ENCODE measurements around the gene CT45A3.
"Not testable (repeated sequence)": the region's sequence is repeated elsewhere in the genome, so short reads cannot be mapped to it uniquely, and the experiment has no call there.

The CT45A3 gene, protein sequence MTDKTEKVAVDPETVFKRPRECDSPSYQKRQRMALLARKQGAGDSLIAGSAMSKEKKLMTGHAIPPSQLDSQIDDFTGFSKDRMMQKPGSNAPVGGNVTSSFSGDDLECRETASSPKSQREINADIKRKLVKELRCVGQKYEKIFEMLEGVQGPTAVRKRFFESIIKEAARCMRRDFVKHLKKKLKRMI

DNA sequence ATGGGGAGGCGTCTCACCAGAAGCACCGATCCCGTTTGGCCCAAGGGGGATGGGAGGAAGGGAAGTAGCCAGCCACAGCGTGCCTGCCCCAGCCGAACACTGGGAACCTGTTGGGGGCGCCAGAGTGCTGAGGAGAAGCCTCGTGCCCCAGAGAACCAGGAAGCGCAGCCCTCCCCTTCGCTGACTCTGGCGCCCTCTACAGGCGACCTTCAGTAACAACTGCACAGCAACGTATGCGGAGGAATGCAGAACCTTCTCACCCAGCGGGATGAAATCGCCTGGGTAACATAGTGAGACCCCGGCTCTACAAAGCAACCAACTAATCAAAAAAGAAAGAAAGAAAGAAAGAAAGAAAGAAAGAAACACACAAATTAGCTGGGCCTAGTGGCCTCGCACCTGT lies at the start of gene CT45A3:
CT45A3 (minus strand) TSS at position 101 of the 400 bp plus-strand sequence. CDS start 3,747 bp downstream, outside the sequence.
- not testable (repeated sequence) for DNase-seq

DNA sequence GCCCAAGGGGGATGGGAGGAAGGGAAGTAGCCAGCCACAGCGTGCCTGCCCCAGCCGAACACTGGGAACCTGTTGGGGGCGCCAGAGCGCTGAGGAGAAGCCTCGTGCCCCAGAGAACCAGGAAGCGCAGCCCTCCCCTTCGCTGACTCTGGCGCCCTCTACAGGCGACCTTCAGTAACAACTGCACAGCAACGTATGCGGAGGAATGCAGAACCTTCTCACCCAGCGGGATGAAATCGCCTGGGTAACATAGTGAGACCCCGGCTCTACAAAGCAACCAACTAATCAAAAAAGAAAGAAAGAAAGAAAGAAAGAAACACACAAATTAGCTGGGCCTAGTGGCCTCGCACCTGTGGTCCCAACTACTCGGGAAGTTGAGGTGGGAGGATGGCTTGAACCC lies 34.7 kb upstream of the CT45A3 start, which contains the start of gene CT45A6:
CT45A6 (minus strand) TSS at position 101 of the 400 bp plus-strand sequence. CDS start 3,794 bp downstream, outside the sequence.
- DNase-seq: not testable (repeated sequence)

DNA sequence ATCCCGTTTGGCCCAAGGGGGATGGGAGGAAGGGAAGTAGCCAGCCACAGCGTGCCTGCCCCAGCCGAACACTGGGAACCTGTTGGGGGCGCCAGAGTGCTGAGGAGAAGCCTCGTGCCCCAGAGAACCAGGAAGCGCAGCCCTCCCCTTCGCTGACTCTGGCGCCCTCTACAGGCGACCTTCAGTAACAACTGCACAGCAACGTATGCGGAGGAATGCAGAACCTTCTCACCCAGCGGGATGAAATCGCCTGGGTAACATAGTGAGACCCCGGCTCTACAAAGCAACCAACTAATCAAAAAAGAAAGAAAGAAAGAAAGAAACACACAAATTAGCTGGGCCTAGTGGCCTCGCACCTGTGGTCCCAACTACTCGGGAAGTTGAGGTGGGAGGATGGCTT lies 17.4 kb upstream of the CT45A3 start, which contains the start of gene CT45A5:
CT45A5 (minus strand) TSS at position 101 of the 400 bp plus-strand sequence. CDS start 3,774 bp downstream, outside the sequence.
- DNase-seq: not testable (repeated sequence)

DNA sequence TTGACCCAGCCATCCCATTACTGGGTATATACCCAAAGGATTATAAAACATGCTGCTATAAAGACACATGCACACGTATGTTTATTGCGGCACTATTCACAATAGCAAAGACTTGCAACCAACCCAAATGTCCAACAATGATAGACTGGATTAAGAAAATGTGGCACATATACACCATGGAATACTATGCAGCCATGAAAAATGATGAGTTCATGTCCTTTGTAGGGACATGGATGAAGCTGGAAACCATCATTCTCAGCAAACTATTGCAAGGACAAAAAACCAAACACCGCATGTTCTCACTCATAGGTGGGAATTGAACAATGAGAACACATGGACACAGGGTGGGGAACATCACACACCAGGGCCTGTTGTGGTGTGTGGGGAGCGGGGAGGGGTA lies 23.3 kb downstream of the CT45A3 start:
- DNase-seq: not testable (repeated sequence)

DNA sequence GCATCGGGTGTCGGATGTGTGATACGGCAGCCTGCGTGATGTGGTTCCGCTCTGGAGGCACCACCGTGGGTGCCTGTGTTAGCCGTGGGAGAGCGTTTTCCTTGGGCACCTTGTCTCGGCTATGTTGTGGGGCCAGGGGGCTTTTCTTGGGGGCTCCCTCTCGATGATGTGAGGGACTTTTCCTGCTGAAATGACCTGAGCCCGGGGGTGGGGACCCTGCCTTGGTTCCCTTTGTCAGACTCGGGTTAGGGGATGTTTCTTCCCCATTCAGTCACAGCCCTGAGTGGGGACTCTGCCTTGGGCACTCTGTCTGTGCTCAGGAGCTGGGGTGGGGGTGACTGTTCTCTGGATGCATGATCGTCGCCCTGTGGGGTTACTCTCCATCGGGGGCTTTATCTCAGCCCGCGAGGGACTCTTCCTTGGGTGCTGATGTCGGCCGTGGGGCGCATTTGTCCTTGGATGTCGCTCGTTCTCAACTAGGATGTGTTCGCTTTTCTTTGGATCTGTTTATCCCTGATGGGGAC lies 26.7 kb downstream of the CT45A3 start:
- no peak for DNase-seq

DNA sequence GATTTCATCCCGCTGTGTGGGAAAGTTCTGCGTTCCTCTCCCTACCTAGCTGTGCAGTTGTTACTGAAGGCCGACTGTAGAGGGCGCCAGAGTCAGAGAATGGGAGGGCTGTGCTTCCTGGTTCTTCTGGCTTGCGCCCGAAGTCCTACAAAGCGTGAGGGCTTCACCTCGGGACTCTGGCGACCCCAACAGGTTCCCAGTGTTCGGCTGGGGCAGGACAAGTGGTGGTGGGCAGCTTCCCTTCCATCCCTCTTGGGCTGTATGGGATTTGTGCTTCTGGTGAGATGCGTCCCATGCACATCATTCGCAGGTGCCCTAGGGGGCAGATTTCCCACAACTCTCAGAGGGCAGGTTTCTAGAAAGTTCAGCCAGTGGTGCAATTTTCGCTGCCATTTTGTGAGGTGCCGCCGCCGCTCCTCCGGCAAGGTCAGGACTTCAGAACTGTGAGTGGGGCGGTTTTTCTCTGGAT lies 27.3 kb downstream of the CT45A3 start:
- peak; percentile 8 for DNase-seq

DNA sequence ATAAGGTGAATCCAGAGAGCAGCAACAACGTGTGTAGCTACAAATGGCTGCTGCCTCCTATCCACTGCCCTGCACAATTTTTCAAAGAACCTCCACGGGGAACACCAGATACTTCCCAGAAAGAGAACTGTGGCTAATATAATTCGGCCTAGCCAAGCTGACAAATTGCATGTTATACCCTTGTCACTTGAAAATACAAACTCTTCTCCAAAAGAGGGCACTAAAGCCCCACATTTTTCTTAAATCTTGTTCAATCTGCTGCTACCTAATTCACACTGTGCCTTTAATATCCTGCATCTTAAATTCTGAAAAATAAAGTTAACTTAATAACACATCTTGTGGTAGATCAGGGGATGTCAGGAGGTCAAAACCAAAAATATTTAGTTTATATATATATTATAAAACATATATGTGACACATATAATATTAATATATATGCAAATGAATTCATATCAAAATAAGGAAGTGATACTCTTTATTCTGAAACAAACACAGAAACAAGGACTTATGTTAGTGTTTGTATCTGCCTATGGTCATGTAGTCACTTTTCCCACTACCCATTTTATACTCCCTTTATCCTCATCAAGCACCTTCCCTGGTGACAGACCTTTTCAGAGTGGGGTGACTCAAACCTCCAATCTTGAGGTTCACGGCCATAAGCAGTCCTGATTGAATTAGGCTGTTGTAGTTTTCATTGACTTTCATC lies 30.5 kb downstream of the CT45A3 start:
- peak; percentile 0 for DNase-seq

DNA sequence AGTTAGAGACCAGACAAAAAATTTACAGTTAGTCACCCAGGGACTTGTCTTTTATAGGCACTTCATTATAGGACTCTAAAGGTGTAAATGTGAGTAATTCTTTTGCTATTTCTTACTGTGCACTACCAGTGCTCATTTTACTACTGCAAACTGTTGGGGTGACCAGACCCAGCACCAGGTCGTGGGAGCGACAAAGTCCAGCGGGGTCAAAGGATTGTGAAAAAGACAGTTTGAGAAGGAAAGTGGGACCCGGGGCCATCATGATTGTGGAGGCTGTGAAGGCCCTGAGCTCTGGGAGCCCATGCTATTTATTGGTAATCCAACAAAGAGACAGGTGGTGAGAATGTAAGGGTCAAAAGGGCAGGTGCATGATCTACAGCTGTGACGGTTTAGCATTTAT lies 33.3 kb downstream of the CT45A3 start:
- not testable (repeated sequence) for DNase-seq

DNA sequence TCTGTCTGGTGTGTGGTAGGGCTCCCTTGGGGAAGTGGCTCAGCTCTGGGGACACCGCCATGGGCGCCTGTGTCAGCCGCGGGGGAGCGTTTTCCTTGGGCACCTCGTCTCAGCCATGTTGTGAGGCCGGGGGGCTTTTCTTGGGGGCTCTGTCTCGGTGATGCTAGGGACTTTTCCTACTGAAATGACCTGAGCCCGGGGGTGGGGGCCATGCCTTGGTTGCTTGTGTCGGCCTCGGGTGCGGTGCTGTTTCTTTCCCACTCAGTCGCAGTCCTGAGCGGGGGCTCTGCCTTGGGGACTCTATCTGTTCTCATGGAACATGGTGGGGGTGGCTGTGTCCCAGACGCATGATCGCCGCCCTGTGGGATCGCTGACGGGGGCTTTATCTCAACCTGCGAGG lies 54.2 kb downstream of the CT45A3 start:
- DNase-seq: no peak

DNA sequence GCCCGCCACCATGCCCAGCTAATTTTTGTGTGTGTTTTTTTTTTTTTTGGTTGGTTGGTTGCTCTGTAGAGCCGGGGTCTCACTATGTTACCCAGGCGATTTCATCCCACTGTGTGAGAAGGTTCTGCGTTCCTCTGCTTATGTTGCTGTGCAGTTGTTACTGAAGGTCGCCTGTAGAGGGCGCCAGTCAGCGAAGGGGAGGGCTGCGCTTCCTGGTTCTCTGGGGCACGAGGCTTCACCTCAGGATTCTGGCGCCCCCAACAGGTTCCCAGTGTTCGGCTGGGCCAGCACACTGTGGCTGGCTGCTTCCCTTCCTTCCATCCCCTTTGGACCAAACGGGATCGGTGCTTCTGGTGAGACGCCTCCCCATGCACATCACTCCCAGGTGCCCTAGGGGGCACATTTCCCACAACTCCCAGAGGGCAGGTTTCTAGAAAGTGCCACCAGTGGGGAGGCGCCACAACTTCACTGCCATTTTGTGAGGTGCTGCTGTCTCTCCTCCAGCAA lies 54.8 kb downstream of the CT45A3 start, which contains the start of gene CT45A1:
CT45A1 (plus strand) TSS at position 457 of the 507 bp plus-strand sequence. CDS start 5,302 bp downstream, outside the sequence.
- DNase-seq: not testable (repeated sequence)

All from fibroblast of skin of right quadriceps (primary cell).